NB4 (cell line): ENCODE results near the gene TNFAIP8L3.

Experiments
- POLR2A ChIP-seq: IDR thresholded peaks from 2 replicates; pipeline ENCODE4 v1.6.1; 2011; ENCODE audit warnings: mild to moderate bottlenecking; ENCODE audit not compliant: insufficient read length; ENCODE audit errors: extremely low read depth
- TF ChIP-seq, protein P1 (sequence below): IDR thresholded peaks from one replicate; pipeline ENCODE4 v1.5.1; 2012; ENCODE audit warnings: low read depth, low read length

DNA sequence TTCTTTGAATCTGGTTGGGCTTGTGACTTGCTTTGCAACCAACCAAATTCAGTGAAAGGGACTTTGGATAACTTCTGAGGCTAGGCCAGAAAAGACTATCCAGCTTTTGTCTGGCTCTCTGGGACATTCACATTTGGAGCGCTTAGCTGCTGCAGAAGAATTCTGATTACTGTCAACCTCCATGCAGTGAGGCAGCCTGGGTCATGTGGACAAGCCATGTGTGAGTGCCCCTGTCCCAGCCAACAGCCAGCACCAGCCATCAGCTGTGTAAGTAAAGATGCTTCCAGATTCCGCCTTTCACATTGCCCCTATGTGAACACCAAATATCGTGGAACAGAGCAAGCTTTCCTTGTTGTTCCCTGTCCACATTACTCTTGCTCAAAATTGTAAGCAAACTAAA lies 12.9 kb upstream of the TNFAIP8L3 start:
- TF ChIP-seq, protein P1, sequence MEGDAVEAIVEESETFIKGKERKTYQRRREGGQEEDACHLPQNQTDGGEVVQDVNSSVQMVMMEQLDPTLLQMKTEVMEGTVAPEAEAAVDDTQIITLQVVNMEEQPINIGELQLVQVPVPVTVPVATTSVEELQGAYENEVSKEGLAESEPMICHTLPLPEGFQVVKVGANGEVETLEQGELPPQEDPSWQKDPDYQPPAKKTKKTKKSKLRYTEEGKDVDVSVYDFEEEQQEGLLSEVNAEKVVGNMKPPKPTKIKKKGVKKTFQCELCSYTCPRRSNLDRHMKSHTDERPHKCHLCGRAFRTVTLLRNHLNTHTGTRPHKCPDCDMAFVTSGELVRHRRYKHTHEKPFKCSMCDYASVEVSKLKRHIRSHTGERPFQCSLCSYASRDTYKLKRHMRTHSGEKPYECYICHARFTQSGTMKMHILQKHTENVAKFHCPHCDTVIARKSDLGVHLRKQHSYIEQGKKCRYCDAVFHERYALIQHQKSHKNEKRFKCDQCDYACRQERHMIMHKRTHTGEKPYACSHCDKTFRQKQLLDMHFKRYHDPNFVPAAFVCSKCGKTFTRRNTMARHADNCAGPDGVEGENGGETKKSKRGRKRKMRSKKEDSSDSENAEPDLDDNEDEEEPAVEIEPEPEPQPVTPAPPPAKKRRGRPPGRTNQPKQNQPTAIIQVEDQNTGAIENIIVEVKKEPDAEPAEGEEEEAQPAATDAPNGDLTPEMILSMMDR, result no peak
- no peak for TF ChIP-seq POLR2A
